ENCODE measurements around the gene CPNE7.

CPNE7 gene

GRCh38 chr16:89537549-89537925 lies 38.0 kb upstream of the CPNE7 start:
- H3K27ac ChIP-seq (replicated peaks): no peak overlapping the region
- H3K27me3 ChIP-seq (ENCODE audit: insufficient read depth, poor library complexity, severe bottlenecking): no peaks in the 10 kb centered on the region
- TF ChIP-seq CTCF (IDR thresholded peaks at IDR 0.05; ENCODE audit: insufficient read depth, low read length): no peak
- no peak for TF ChIP-seq POLR2AphosphoS5 (IDR thresholded peaks at IDR 0.05; ENCODE audit: low read depth)
- no peak for TF ChIP-seq REST (IDR thresholded peaks at IDR 0.05; ENCODE audit: insufficient replicate concordance, low read depth)
- TF ChIP-seq SPI1 (IDR thresholded peaks at IDR 0.05; ENCODE audit: borderline replicate concordance, low read depth): no peak
- no peak for TF ChIP-seq GABPA (IDR thresholded peaks at IDR 0.05; ENCODE audit: low read depth)
- no peak for DNase-seq (ENCODE audit: low read depth in 1 of 2, low spot score in 1 of 2)
- no peak overlapping the region for H3K4me3 ChIP-seq (replicated peaks; ENCODE audit: insufficient read depth, low read length)

GRCh38 chr16:89538286-89538685 lies 37.3 kb upstream of the CPNE7 start:
- Histone ChIP-seq H3K27me3 (ENCODE audit: insufficient read depth, poor library complexity, severe bottlenecking) (no peaks in the 10 kb centered on the region), H3K4me3 (replicated peaks; ENCODE audit: insufficient read depth, low read length) (no peak overlapping the region), H3K27ac (replicated peaks) (no peak overlapping the region)
- no peak for TF ChIP-seq CTCF (IDR thresholded peaks at IDR 0.05; ENCODE audit: insufficient read depth, low read length)
- no peak for TF ChIP-seq REST (IDR thresholded peaks at IDR 0.05; ENCODE audit: insufficient replicate concordance, low read depth)
- TF ChIP-seq SPI1 (IDR thresholded peaks at IDR 0.05; ENCODE audit: borderline replicate concordance, low read depth): no peak
- TF ChIP-seq POLR2AphosphoS5 (IDR thresholded peaks at IDR 0.05; ENCODE audit: low read depth): no peak
- TF ChIP-seq GABPA (IDR thresholded peaks at IDR 0.05; ENCODE audit: low read depth): no peak
- no peak for DNase-seq (ENCODE audit: low read depth in 1 of 2, low spot score in 1 of 2)

GRCh38 chr16:89540557-89540956 lies 35.0 kb upstream of the CPNE7 start:
- H3K4me3 ChIP-seq (replicated peaks; ENCODE audit: insufficient read depth, low read length): no peak overlapping the region
- TF ChIP-seq REST (IDR thresholded peaks at IDR 0.05; ENCODE audit: insufficient replicate concordance, low read depth): no peak
- TF ChIP-seq CTCF (IDR thresholded peaks at IDR 0.05; ENCODE audit: insufficient read depth, low read length): no peak
- no peak for TF ChIP-seq SPI1 (IDR thresholded peaks at IDR 0.05; ENCODE audit: borderline replicate concordance, low read depth)
- no peak for TF ChIP-seq POLR2AphosphoS5 (IDR thresholded peaks at IDR 0.05; ENCODE audit: low read depth)
- TF ChIP-seq GABPA (IDR thresholded peaks at IDR 0.05; ENCODE audit: low read depth): no peak

More at GRCh38 chr16:89540557-89540956, 35.0 kb upstream of the CPNE7 start:
- DNase-seq (ENCODE audit: low read depth in 1 of 2, low spot score in 1 of 2): no peak
- H3K27me3 ChIP-seq (ENCODE audit: insufficient read depth, poor library complexity, severe bottlenecking): no peaks in the 10 kb centered on the region
- no peak overlapping the region for H3K27ac ChIP-seq (replicated peaks)
